ENCODE results near the gene GBA2. TPM values are rescaled to one million over a fixed set of nuclear protein-coding genes. Genes with fewer than 3 reads are reported as not detected.

The GBA2 gene
- total and polyA plus RNA-seq, 2 experiments from 2014 or later, result 58.5 to 80.2 TPM

- DNase-seq (ENCODE audit: low spot score), result no peak
- TF ChIP-seq, protein P1, sequence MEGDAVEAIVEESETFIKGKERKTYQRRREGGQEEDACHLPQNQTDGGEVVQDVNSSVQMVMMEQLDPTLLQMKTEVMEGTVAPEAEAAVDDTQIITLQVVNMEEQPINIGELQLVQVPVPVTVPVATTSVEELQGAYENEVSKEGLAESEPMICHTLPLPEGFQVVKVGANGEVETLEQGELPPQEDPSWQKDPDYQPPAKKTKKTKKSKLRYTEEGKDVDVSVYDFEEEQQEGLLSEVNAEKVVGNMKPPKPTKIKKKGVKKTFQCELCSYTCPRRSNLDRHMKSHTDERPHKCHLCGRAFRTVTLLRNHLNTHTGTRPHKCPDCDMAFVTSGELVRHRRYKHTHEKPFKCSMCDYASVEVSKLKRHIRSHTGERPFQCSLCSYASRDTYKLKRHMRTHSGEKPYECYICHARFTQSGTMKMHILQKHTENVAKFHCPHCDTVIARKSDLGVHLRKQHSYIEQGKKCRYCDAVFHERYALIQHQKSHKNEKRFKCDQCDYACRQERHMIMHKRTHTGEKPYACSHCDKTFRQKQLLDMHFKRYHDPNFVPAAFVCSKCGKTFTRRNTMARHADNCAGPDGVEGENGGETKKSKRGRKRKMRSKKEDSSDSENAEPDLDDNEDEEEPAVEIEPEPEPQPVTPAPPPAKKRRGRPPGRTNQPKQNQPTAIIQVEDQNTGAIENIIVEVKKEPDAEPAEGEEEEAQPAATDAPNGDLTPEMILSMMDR (IDR thresholded peaks at IDR 0.05; ENCODE audit: poor library complexity), result no peak
- no peak overlapping the region for H2AFZ ChIP-seq
- WGBS (ENCODE audit: low lambda C conversion rate, missing lambda C conversion rate), result 88% methylated on average over 21 of the region's 21 CpGs
- H3K9me3 ChIP-seq (ENCODE audit: low read depth), result no peaks in the 10 kb centered on the region
- no peaks in the 10 kb centered on the region for H3K27me3 ChIP-seq
- no peak overlapping the region for H3K27ac ChIP-seq
- H3K9me2 ChIP-seq (replicated peaks; ENCODE audit: insufficient read depth), result no peaks in the 10 kb centered on the region
- H3K4me3 ChIP-seq, result no peak overlapping the region
- peaks cover 7% of the 10 kb centered on the region for H3K36me3 ChIP-seq (replicated peaks; ENCODE audit: insufficient read depth, low read depth)
- no peaks in the 10 kb centered on the region for H3K79me2 ChIP-seq
- no peak overlapping the region for H3K4me2 ChIP-seq
- no peaks in the 10 kb centered on the region for H3K4me1 ChIP-seq (ENCODE audit: insufficient read depth)
- no peaks in the 10 kb centered on the region for H4K20me1 ChIP-seq (ENCODE audit: insufficient read depth, poor library complexity, severe bottlenecking)
These were observed 37.3 kb downstream of the GBA2 start for GRCh38 chr9:35711501-35712428.

- H3K4me2 ChIP-seq, result no peak overlapping the region
- peaks cover 7% of the 10 kb centered on the region for H3K36me3 ChIP-seq (replicated peaks; ENCODE audit: insufficient read depth, low read depth)
- TF ChIP-seq, protein P1 (IDR thresholded peaks at IDR 0.05; ENCODE audit: poor library complexity), result no peak
- TF ChIP-seq EZH2 (IDR thresholded peaks at IDR 0.05; ENCODE audit: borderline replicate concordance), result no peak
- TF ChIP-seq EZH2phosphoT487 (IDR thresholded peaks at IDR 0.05; ENCODE audit: low read depth, severe bottlenecking, unreplicated experiment), result no peak
- H2AFZ ChIP-seq, result no peak overlapping the region
- no peaks in the 10 kb centered on the region for H4K20me1 ChIP-seq (ENCODE audit: insufficient read depth, poor library complexity, severe bottlenecking)
- H3K9me3 ChIP-seq (ENCODE audit: low read depth), result no peaks in the 10 kb centered on the region
- no peak overlapping the region for H3K4me3 ChIP-seq
- H3K79me2 ChIP-seq, result no peaks in the 10 kb centered on the region
- H3K27ac ChIP-seq, result no peak overlapping the region
- H3K9me2 ChIP-seq (replicated peaks; ENCODE audit: insufficient read depth), result no peaks in the 10 kb centered on the region
- DNase-seq (ENCODE audit: low spot score), result no peak
- no peaks in the 10 kb centered on the region for H3K4me1 ChIP-seq (ENCODE audit: insufficient read depth)
- no peaks in the 10 kb centered on the region for H3K27me3 ChIP-seq
- 95% methylated on average over 7 of the region's 7 CpGs for WGBS (ENCODE audit: low lambda C conversion rate, missing lambda C conversion rate)
These were observed 38.1 kb downstream of the GBA2 start for GRCh38 chr9:35710818-35711500.

- no peak overlapping the region for H3K27ac ChIP-seq
These were observed 40.9 kb downstream of the GBA2 start for GRCh38 chr9:35708146-35708545.

More at GRCh38 chr9:35708146-35708545, 40.9 kb downstream of the GBA2 start:
- WGBS (ENCODE audit: low lambda C conversion rate, missing lambda C conversion rate), result 97% methylated on average over 4 of the region's 4 CpGs
- H3K79me2 ChIP-seq, result no peaks in the 10 kb centered on the region
- no peaks in the 10 kb centered on the region for H3K4me1 ChIP-seq (ENCODE audit: insufficient read depth)
- H3K4me2 ChIP-seq, result no peak overlapping the region
- H3K27me3 ChIP-seq, result no peaks in the 10 kb centered on the region
- H4K20me1 ChIP-seq (ENCODE audit: insufficient read depth, poor library complexity, severe bottlenecking), result no peaks in the 10 kb centered on the region
- H3K9me2 ChIP-seq (replicated peaks; ENCODE audit: insufficient read depth), result no peaks in the 10 kb centered on the region
- H3K36me3 ChIP-seq (replicated peaks; ENCODE audit: insufficient read depth, low read depth), result peaks cover 4% of the 10 kb centered on the region
- H2AFZ ChIP-seq, result no peak overlapping the region
- no peak for DNase-seq (ENCODE audit: low spot score)
- no peaks in the 10 kb centered on the region for H3K9me3 ChIP-seq (ENCODE audit: low read depth)
- TF ChIP-seq, protein P1 (IDR thresholded peaks at IDR 0.05; ENCODE audit: poor library complexity), result no peak
- TF ChIP-seq EZH2phosphoT487 (IDR thresholded peaks at IDR 0.05; ENCODE audit: low read depth, severe bottlenecking, unreplicated experiment), result no peak
- no peak for TF ChIP-seq EZH2 (IDR thresholded peaks at IDR 0.05; ENCODE audit: borderline replicate concordance)
- no peak overlapping the region for H3K4me3 ChIP-seq
